H1 (cell line): ENCODE data around the gene CEP120. TPM values are rescaled to one million over a fixed set of nuclear protein-coding genes. Genes with fewer than 3 reads are reported as not detected.

Source experiments
- PHF8 ChIP-seq: fragments of 200-600 bp; sonication (generic); conservative IDR thresholded peaks from 2 replicates; pipeline ENCODE4 v1.7.1; 2012; ENCODE audit warnings: low read depth, mild to moderate bottlenecking, inconsistent platforms, low read length, moderate library complexity
- USF2 ChIP-seq: IDR thresholded peaks from 2 replicates; pipeline ENCODE4 v1.6.1; 2011; ENCODE audit warnings: low read length, improper control_type of control experiment
- polyA plus RNA-seq, 7 experiments: library from polyadenylated mRNA; depleted of rRNA in 3 of 7; stranded (reverse) in 5 of 7; unstranded in 2 of 7; fragments of >200 nt in 5 of 7; fragments of 200-250 nt in 2 of 7; gene quantifications; 1 replicate in 5 of 7; 2 replicates in 1 of 7; 4 replicates in 1 of 7; pipeline versions ENCODE4 v1.2.1 to v1.2.3, GENCODE V29; 2011 to 2013; ENCODE audit warnings: missing spikeins in 2 of 7, mixed read lengths in 2 of 7
- total RNA-seq: library from RNA; stranded (reverse); fragmentation: NEBNext Ultra II Directional; extraction: Animal tissue kit (Norgen Biotek cat#: 25700); gene quantifications from 2 replicates; pipeline ENCODE4 v1.2.1, GENCODE V29; 2021

The CEP120 gene
- total and polyA plus RNA-seq, 2 of the 8 experiments (the other 6 are each of a cell fraction or from before 2014, with no cell fraction given) = 9.3 to 17.9 TPM

- TF ChIP-seq PHF8 (no peak), USF2 (no peak)
These were observed 33.4 kb downstream of the CEP120 start (continued) for GRCh38 chr5:123389794-123390193.
